ENCODE measurements around the gene COQ8B. TPM values are rescaled to one million over a fixed set of nuclear protein-coding genes. Genes with fewer than 3 reads are reported as not detected.

The COQ8B gene
- total RNA-seq, 4 donors from 2014 or later, result 31.2 to 53.8 (median 39.3) TPM

DNA sequence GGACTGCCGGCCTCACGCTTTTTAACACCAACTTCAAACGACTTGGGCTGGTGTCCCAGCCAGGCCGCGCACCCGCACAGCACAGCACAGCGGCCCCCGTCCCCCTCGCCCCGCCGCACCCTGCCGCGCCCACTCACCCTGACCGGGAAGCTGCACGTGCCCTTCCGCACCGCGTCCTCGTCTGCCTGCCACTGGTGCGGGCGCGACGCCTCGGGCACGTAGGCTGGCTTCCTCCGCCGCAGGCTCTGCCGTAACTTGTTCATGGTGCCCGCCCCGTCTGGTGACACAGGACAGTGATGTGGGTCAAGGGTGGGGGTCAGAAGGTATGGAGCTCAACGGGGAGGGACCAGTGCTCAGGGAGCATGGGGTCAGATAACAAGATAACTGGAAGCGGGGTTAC is 32.4 kb downstream of the COQ8B start:
- Histone ChIP-seq H3K36me3 (peaks cover 52% of the 10 kb centered on the region), H3K4me1 (peaks cover 38% of the 10 kb centered on the region), H3K27me3 (no peaks in the 10 kb centered on the region), H3K4me3 (no peak overlapping the region), H3K9me3 (no peaks in the 10 kb centered on the region), H3K27ac (no peak overlapping the region)
- no peak for TF ChIP-seq POLR2A (IDR thresholded peaks at IDR 0.05)
- no peak for TF ChIP-seq POLR2AphosphoS5 (IDR thresholded peaks at IDR 0.05)
- TF ChIP-seq, protein P1, sequence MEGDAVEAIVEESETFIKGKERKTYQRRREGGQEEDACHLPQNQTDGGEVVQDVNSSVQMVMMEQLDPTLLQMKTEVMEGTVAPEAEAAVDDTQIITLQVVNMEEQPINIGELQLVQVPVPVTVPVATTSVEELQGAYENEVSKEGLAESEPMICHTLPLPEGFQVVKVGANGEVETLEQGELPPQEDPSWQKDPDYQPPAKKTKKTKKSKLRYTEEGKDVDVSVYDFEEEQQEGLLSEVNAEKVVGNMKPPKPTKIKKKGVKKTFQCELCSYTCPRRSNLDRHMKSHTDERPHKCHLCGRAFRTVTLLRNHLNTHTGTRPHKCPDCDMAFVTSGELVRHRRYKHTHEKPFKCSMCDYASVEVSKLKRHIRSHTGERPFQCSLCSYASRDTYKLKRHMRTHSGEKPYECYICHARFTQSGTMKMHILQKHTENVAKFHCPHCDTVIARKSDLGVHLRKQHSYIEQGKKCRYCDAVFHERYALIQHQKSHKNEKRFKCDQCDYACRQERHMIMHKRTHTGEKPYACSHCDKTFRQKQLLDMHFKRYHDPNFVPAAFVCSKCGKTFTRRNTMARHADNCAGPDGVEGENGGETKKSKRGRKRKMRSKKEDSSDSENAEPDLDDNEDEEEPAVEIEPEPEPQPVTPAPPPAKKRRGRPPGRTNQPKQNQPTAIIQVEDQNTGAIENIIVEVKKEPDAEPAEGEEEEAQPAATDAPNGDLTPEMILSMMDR (IDR thresholded peaks at IDR 0.05), result no peak
- TF ChIP-seq EP300 (IDR thresholded peaks at IDR 0.05), result no peak
- 96% methylated on average over 32 of the region's 32 CpGs for WGBS
- no peak for DNase-seq (ENCODE audit: low spot score in 2 of 2)

DNA sequence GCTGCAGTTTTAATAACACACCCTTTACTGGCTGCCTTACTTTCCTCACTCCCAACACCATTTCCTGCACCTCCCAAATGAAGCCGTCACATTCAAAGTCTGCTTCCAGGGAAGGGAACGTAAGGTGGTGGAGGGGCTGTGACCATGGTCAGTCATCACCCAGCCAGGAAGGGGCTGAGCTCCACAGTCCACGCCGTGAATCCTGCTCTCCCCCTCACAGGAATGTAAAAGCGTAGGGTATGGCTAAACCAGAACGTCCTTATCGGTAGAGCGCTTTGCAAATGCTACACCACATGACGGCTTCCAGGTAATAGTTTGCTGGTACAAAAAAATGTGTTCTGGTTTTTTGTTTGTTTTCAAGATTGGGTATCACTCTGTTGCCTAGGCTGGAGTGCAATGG is 33.2 kb downstream of the COQ8B start:
- Histone ChIP-seq H3K4me1 (peaks cover 30% of the 10 kb centered on the region), H3K9me3 (no peaks in the 10 kb centered on the region), H3K4me3 (no peak overlapping the region), H3K27ac (no peak overlapping the region), H3K36me3 (peaks cover 61% of the 10 kb centered on the region), H3K27me3 (no peaks in the 10 kb centered on the region)
- no peak for TF ChIP-seq POLR2AphosphoS5 (IDR thresholded peaks at IDR 0.05)
- TF ChIP-seq POLR2A (IDR thresholded peaks at IDR 0.05), result no peak
- TF ChIP-seq, protein P1 (IDR thresholded peaks at IDR 0.05), result no peak
- no peak for TF ChIP-seq EP300 (IDR thresholded peaks at IDR 0.05)
- DNase-seq (ENCODE audit: low spot score in 2 of 2), result no peak
- 83% methylated on average over 9 of the region's 9 CpGs for WGBS

DNA sequence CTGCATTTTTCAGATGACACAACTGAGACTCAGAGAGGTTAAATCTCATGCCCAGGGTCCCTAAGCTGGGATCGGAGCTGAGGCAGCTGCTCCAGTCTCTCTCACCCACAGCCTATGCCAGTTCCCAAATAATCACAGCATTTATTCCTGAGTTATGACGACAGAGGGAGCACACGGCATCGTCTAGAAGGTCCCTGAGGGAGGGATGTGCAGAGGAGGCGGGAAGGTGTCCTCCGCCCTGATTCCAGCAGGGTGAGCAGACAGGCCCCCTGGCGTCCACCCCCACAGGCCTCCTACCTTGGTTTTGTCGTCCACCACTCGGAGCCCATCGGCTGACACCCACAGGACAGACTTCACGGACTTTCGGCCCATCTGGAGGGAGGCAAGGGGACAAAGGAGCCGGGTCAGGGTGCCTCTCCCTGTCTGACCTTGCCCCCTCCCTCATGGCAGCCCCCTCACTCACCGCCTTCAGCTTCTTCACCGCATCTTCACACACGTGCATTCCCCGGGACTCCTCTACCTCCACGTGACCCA is 34.2 kb downstream of the COQ8B start:
- DNase-seq (ENCODE audit: low spot score in 2 of 2), result no peak
- TF ChIP-seq POLR2AphosphoS5 (IDR thresholded peaks at IDR 0.05) (no peak), POLR2A (IDR thresholded peaks at IDR 0.05) (no peak), EP300 (IDR thresholded peaks at IDR 0.05) (no peak)
- TF ChIP-seq, protein P1 (IDR thresholded peaks at IDR 0.05), result no peak
- Histone ChIP-seq H3K27ac (no peak overlapping the region), H3K36me3 (peaks cover 70% of the 10 kb centered on the region), H3K27me3 (no peaks in the 10 kb centered on the region), H3K4me1 (peaks cover 21% of the 10 kb centered on the region), H3K4me3 (no peak overlapping the region), H3K9me3 (no peaks in the 10 kb centered on the region)
- WGBS, result 88% methylated on average over 15 of the region's 18 CpGs

DNA sequence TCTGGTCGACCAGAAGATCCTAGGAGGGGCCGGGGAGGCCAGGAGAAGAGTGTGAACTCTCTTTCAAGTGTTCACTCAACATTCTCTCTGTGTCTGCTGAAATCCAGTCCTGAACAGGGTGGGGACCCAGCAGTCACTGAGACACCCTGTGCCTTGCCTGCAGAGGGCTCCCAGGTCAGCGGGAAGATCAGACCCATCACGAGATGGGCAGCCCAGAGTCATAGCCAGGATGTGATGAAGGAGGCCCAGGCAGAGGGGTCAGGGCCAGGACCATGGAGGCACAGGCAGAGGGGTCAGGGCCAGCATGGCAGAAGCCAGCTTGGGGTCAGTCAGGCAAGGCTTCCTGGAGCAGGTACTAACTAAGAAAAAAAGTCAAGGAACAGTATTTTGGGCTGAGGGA is 35.6 kb downstream of the COQ8B start:
- Histone ChIP-seq H3K27ac (no peak overlapping the region), H3K4me1 (peaks cover 12% of the 10 kb centered on the region), H3K27me3 (no peaks in the 10 kb centered on the region), H3K9me3 (no peaks in the 10 kb centered on the region), H3K36me3 (peaks cover 85% of the 10 kb centered on the region), H3K4me3 (no peak overlapping the region)
- no peak for DNase-seq (ENCODE audit: low spot score in 2 of 2)
- 92% methylated on average over 4 of the region's 4 CpGs for WGBS
- TF ChIP-seq, protein P1 (IDR thresholded peaks at IDR 0.05), result no peak

DNA sequence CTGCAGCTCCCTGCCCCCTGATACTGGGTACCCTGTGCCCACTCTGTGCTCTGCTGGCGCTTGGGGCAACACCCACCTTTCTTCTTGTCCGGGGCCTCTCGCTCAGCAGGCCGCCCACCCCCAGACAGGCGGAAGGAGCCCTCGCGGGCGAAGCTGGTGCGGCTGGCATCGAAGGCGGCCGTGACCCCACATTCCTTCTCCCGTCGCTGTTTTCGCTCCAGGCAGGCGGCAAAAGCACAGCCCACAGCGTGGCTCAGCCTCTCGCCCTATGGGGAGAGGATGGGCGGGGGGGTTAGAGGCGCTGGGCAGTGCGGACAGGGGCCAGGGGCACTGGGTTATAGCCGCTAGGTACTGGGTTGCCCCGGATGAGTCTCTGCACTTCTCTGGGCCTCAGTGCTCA is 39.5 kb downstream of the COQ8B start:
- Histone ChIP-seq H3K27me3 (no peaks in the 10 kb centered on the region), H3K27ac (no peak overlapping the region), H3K9me3 (no peaks in the 10 kb centered on the region), H3K36me3 (peaks cover 89% of the 10 kb centered on the region), H3K4me1 (no peaks in the 10 kb centered on the region), H3K4me3 (no peak overlapping the region)
- TF ChIP-seq, protein P1 (IDR thresholded peaks at IDR 0.05), result no peak
- no peak for TF ChIP-seq POLR2AphosphoS5 (IDR thresholded peaks at IDR 0.05)
- no peak for TF ChIP-seq EP300 (IDR thresholded peaks at IDR 0.05)
- TF ChIP-seq POLR2A (IDR thresholded peaks at IDR 0.05), result no peak
- 87% methylated on average over 18 of the region's 23 CpGs for WGBS
- no peak for DNase-seq (ENCODE audit: low spot score in 2 of 2)

All from suprapubic skin (tissue), 4 donors.